ENCODE data around the gene SYCP2L.

GRCh38 chr6:11012976-11013720 is 126.3 kb downstream of the SYCP2L start:
- TF ChIP-seq POLR2A (IDR thresholded peaks at IDR 0.05; ENCODE audit: low read depth, low read length) = no peak
- no peak for TF ChIP-seq CTCF (conservative IDR thresholded peaks at IDR 0.05; ENCODE audit: low read depth, low read length)
- no peak for TF ChIP-seq USF2 (IDR thresholded peaks at IDR 0.05; ENCODE audit: low read depth, low read length)

Data from IMR-90 (cell line).